GM18526 (cell line): ENCODE data around the gene CNST.

ENCODE experiments used
- POLR2A ChIP-seq: IDR thresholded peaks from 3 replicates; pipeline ENCODE4 v1.6.1; 2011; ENCODE audit not compliant: insufficient read length; ENCODE audit errors: extremely low read depth

The CNST gene

DNA sequence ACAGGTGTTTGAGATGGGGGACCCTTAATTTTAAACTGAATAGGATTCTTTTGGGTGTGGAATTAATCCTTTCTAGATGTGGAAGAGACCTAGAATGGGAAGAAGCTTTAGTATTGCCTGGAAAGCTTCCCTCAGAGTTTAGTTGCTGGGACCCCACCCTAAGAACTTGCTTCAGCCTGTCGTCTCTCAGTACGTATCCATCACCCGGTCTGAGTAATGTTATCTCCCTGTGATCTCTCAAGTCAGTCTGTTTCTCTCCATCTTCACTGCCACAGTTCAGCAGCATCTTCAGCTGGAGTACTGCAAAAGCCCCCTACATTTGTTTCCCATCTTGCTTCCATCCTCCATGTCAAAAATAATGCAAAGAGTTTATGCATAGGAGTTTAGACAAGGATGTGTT is 28.9 kb downstream of the CNST start:
- no peak for TF ChIP-seq POLR2A

- no peak for TF ChIP-seq POLR2A
These were observed 31.1 kb downstream of the CNST start for GRCh38 chr1:246597340-246597739.

GRCh38 chr1:246597971-246598370 is 31.7 kb downstream of the CNST start:
- TF ChIP-seq POLR2A: no peak

DNA sequence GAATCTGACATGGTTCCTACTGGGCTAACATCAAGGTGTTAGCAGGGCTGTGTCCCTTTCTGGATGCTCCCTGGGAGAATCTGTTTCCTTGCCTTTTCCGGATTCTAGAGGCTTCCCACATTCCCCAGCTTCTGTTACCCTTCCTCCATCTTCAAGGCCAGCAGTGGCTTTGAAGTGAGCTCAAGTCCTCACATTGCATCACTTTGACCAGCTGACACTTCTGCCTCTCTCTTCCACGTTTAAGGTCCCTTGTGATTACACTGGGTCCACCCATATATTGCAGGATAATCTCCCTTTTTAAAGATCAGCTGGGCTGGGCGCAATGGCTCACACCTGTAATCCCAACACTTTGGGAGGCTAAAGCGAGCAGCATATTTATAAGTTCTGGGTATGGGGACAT is 33.1 kb downstream of the CNST start:
- TF ChIP-seq POLR2A: no peak

DNA sequence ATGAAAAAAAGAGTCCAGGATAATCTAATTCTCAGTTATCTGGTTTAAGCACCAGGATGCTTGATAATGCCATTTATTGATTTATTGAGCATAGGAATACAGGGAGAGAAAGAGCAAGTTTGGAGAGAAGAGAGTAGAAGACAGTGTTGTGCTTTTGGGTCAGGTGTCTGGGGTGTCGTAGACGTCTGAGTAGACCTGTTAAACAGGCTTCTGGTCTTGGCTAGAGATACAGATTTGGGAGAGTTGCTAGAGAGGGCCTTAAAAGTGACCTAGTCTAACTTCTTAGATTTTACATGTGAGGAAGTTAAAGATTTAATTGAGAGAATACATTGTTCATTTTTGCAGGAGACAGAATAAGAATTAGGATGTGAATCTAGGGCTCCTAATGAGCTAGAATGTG is 34.3 kb downstream of the CNST start:
- TF ChIP-seq POLR2A: no peak

DNA sequence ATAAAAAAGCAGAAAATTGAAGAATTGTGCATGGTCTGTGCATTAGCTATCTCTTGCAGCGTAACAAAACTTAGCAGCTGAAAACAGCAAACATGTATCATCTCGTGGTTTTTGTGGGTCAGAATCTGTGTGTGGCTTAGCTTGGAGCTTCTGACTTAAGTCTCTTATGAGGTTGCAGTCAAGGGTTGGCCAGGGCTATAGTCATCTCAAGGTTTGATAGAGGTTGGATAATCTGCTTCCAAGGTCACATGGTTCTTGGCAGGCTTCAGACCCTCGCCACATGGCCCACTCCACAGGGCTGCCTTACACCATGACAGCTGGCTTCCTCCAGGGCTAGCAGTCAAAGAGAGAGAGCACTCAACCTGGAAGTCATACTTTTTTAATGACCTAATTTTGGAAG is 35.9 kb downstream of the CNST start:
- TF ChIP-seq POLR2A: no peak

GRCh38 chr1:246607462-246607861 is 41.2 kb downstream of the CNST start:
- TF ChIP-seq POLR2A: no peak

DNA sequence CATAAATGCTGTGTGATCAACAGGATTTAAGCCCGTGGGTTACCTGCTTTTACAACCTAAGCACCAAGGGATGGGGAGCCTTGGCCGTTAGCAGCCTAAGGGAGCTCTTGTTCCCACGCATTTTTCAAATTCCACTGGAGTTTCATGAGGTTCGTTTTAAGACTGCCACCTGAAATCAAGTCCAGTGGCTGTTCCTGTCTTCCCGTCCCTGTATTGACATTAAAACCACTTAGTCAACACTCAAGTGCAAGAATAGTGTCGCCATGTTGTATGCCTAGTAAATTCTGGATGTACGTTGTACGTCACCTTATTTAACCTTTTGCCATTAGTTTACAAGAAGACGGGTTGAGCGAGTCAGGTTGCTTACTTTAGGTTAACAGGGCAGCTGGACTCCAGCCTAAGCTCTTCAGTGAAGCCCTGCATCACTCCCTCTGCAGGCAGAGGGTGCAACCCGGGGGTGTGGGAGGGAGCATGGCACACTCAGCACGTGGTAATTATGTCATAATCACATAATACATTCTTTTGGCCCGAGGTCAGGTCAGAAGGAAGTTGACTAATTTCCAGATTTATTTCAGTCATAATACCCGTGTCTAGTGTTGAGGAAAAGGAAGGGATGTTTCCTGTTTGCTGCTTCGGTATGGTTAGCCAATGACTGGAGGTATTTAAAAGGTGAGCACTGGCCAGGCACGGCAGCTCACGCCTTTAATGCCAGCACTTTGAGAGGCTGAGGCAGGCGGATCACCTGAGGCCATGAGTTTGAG is 42.5 kb downstream of the CNST start:
- no peak for TF ChIP-seq POLR2A

DNA sequence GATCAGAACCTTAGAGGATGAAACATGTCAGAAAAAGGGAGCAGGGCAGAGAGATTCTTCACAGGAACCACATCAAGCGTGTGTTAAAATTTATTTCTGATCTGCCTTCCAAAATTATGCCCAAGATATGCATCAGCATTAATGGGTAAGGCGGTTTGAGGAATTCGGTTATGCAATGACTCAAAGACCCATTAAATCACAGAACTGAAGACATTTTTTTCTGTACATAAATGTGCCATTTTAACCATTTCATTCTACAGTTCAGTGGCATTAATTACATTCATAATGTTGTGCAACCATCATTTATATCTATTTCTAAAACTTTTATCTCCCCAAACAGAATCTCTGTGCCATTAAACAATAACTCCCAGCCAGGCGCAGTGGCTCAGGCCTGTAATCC is 43.4 kb downstream of the CNST start:
- TF ChIP-seq POLR2A: no peak

GRCh38 chr1:246613096-246613758 is 47.0 kb downstream of the CNST start:
- TF ChIP-seq POLR2A: no peak

GRCh38 chr1:246617156-246617555 is 50.9 kb downstream of the CNST start:
- no peak for TF ChIP-seq POLR2A

DNA sequence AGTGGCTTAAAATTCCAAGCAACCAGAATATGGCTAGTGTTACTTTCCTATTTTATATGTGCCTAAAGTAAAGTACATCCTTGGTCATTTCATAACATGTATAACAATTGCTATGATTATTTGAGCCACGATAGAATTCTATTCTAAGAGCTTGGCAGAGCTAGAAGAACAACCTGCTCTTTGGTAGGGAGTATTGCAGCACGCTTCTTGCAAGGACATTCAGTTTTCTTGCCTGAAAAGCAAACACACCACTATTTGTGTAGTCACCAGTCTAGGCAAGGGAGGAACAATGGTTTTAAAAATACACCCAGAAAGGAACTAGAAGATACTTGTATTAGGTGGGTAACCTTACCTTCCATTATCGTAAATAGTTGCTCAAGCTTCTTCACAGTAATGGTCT is 51.5 kb downstream of the CNST start:
- no peak for TF ChIP-seq POLR2A

DNA sequence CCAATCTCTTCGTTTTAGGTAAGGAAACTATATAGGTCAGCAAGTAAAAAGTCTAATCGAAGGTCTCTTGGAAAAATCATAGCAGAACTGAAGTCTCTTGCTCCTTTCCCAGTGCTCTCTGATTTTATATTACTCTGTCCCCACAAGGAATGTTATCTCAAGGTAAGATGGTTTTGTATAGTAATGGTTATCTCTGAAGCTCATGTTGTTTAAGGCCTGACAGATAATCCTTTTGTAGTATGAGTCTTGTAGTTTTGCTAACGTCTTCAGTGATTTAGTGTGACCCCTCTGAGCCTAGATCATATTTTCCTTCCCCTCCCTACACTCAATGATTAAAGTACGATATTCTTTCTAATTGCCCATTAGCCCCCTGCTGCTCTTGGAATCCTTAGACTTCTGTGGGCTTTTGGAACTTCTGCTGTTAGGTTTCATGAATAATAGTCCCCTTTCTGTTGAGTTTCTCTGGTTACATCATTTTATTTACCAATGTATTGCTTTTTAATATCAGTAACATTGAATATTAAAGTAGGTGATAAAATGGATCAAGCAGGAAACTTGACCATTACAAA is 52.1 kb downstream of the CNST start:
- TF ChIP-seq POLR2A: no peak

DNA sequence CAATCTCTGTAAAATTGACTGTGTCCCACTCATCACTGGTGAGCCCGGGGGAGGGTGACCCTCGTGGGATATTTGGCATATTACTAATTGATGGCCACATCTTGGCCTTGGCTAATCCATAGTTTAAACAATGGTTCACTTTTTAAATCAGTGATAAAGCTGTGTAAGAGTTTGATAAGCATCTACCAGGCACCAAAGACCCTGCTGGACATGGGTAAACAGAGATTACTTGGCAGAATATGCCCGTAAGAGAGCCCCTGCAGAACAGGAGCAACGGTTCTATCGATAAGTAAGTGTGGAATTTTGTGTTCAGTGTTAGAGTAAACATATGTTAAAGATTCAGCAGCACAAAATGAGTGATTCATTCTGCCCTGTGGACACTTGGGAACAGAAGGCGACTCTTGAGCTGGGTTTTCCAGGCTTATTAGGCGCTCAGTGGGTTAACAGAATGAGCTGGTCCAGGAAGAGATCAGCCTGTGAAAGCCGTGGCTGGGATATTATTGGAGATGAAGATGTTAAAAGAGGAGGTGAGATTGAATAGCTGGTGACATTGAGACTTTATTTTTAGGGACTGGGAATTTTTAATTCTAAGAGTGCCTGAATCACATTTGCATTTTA is 55.9 kb downstream of the CNST start:
- TF ChIP-seq POLR2A: no peak

- no peak for TF ChIP-seq POLR2A
These were observed 57.8 kb downstream of the CNST start for GRCh38 chr1:246624091-246624490.

GRCh38 chr1:246629030-246629429 is 62.8 kb downstream of the CNST start:
- TF ChIP-seq POLR2A: no peak

GRCh38 chr1:246629976-246630375 is 63.7 kb downstream of the CNST start:
- no peak for TF ChIP-seq POLR2A

DNA sequence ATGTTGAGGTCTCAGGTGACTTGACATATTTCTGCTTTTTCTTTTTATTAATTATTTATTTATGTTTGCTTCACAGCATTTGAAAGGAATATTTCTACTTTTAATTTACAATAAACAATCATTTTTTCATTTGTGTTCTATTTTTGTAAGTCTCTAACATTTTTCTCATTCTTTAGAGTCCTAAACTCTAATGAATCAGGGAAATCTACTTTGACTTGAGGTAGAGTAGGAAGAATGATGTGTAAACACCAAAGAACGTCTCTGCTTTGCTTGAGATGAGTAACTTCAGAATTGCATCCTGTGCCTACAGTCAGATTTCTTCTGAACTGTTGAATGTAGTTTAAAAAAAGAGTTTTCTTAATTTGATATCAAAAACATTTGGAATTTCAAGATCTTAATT is 65.2 kb downstream of the CNST start:
- no peak for TF ChIP-seq POLR2A
